ENCODE measurements around the gene ITGB4.

Gene ITGB4

DNA sequence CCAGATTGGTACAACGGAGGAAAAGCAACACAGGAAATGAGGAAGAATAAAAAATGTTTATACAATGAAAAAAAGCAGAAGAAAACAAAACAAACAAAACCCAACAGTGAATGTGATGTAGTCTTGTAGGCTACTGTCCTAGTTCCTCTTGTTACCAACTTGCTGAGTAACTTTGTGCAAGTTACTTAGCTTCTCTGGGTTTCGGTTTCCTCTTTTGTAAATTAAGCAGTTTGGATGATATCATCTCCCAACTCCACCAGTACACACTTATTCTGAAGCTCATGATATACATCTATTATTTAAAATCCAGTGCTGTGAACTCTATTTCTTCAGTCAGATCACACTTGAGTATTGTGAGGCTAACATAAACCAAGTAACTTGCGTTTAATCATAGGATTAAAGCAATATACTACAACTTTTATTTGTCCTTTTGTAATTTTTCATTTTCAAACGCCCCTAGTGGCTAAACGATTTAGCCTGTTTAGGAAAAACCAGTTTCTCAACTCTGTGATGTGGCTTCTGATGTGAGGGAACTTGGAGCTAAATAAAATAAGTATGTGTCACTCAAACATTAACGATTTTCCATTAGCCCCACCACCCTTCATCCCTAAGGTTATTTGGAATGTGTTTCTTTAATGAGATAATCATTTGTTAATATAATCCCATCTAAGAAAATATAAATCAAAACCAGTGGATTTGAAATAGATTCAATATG, 62.0 kb downstream of the ITGB4 start:
- H3K4me3 ChIP-seq (ENCODE audit: low read depth, low read length): no peak overlapping the region
- TF ChIP-seq, protein P1, sequence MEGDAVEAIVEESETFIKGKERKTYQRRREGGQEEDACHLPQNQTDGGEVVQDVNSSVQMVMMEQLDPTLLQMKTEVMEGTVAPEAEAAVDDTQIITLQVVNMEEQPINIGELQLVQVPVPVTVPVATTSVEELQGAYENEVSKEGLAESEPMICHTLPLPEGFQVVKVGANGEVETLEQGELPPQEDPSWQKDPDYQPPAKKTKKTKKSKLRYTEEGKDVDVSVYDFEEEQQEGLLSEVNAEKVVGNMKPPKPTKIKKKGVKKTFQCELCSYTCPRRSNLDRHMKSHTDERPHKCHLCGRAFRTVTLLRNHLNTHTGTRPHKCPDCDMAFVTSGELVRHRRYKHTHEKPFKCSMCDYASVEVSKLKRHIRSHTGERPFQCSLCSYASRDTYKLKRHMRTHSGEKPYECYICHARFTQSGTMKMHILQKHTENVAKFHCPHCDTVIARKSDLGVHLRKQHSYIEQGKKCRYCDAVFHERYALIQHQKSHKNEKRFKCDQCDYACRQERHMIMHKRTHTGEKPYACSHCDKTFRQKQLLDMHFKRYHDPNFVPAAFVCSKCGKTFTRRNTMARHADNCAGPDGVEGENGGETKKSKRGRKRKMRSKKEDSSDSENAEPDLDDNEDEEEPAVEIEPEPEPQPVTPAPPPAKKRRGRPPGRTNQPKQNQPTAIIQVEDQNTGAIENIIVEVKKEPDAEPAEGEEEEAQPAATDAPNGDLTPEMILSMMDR (IDR thresholded peaks at IDR 0.05; ENCODE audit: borderline replicate concordance, insufficient read depth, low read depth, low read length): peak; percentile 49; the same call in 1 of the 2 replicates

DNA sequence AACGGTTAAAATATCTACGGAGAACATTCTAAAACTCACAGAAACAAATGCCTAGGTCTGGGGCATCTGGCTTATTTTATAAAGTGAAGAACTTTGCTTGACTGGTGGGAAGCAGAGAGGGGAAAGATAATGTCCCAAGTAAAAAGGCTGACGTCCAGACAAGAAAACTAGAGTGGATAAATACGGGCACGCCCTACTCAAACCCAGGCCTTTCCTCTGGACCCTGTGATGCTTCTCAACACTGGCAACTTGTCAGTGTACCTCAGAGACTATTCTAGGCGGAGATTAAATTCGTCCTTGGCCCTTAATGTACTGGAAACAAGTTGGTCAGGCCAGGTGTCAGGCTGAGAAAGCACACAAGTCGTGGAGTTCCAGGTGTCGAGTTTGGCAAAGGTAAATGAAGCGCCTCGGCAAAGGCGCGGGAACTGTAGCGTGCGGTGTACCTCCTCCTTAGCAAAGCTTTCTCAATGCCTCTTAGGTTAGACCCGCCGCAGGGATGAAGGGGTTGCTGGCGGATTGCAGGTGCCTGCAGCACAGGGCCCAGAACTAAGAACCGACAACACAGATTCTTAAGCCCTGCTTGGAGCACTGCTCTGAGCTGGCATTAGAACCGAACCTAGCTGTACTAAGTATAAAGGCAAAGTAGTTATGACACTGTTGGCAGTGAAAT, 62.7 kb downstream of the ITGB4 start:
- peak overlapping the region; percentile 49 for H3K4me3 ChIP-seq (ENCODE audit: low read depth, low read length)
- TF ChIP-seq, protein P1 (IDR thresholded peaks at IDR 0.05; ENCODE audit: borderline replicate concordance, insufficient read depth, low read depth, low read length): no peak

DNA sequence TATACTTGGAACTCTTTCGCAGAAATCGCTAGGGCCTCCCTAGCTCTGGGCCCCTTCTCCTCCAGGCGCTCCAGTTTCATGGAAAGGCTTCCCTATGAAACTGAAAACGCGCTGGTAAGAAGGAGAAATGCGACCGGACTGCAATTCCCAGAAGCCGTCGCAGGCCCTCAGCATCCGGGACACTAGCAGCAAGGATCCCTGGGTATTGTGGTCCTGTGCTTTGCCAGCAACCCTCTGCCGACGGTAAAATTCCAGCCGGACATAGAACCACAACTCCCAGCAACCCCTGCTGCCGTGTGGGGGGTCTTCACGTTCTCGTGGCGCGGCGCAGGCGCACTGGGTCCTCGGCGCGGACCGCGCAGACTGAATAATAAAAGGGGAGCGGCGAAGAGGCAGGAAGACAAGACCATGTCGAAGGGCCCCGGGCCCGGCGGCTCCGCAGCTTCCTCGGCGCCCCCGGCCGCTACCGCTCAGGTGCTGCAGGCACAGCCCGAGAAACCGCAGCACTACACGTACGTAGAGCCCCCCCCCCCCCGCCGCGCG, 63.3 kb downstream of the ITGB4 start, which contains the start of gene UNK:
UNK (plus strand) TSS at position 334 of the 543 bp plus-strand sequence; CDS start at position 409, 75 bp downstream.
- peak within 1 kb of the TSS; percentile 78 for H3K4me3 ChIP-seq (ENCODE audit: low read depth, low read length)

DNA sequence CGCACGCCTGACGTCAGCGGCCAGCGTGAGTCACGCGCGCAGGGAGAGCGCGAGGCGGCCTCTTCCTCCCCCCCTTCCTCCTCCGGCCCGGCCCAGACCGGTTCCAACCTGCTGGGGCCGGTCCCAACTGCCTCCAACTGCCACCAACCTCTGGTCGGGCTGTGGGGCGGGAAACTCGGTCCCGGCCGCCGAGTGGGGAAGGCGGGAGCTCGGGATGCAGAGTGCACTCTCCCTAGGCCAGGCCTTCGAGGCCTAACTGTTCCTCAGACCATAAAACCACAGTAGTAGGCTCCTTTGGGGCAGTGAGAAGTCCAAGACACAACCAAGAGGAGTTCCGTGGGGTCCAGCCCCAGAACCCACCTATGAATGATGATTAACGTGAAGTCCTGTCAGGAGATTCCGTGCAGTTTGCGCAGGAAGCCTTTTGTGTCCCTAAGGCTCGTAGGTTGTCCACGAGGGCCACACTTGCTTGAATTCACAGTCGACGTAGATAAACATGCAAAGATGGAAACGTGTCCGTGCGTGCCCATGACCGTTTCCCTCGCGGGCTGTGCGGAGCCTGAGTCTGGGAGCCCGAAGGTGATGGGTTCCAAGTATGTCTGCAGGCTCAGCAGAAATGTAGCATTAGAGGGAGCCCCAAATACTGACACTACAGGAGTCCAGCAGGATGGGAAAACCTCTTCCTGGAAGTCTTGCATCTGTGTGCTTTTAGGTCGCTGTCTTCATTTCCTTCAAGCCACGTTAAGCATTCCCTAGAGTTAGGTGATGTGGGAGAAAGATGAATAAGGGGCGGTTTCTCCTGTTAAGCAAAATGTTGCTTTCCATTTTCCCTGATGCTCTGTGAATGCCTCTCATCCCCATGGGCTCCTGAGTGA, 64.0 kb downstream of the ITGB4 start:
- TF ChIP-seq, protein P1 (IDR thresholded peaks at IDR 0.05; ENCODE audit: borderline replicate concordance, insufficient read depth, low read depth, low read length): no peak
- peak overlapping the region; percentile 78 for H3K4me3 ChIP-seq (ENCODE audit: low read depth, low read length)

More for the DNA sequence above, 63.3 kb downstream of the ITGB4 start, which contains the start of gene UNK:
- TF ChIP-seq, protein P1 (IDR thresholded peaks at IDR 0.05; ENCODE audit: borderline replicate concordance, insufficient read depth, low read depth, low read length): no peak

DNA sequence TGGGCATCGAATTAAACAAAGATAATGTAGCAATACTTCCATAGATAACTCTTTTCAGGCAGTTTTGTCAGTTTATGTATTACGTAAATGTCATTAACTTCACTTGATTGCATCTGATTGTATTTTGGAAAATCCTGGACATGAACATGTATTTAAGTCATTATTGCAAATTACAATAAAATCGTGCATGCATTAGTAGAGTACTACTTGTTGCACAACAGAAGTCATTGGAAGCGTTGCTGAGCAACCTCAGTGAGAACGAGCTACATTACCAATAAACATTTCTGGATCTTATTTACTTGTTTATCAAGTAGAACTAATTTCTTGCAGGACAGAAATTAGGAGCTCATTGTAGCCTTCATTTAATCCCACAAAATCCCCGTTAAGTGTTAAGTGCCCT, 70.0 kb downstream of the ITGB4 start:
- H3K4me3 ChIP-seq (ENCODE audit: low read depth, low read length): no peak overlapping the region
- TF ChIP-seq, protein P1 (IDR thresholded peaks at IDR 0.05; ENCODE audit: borderline replicate concordance, insufficient read depth, low read depth, low read length): no peak

DNA sequence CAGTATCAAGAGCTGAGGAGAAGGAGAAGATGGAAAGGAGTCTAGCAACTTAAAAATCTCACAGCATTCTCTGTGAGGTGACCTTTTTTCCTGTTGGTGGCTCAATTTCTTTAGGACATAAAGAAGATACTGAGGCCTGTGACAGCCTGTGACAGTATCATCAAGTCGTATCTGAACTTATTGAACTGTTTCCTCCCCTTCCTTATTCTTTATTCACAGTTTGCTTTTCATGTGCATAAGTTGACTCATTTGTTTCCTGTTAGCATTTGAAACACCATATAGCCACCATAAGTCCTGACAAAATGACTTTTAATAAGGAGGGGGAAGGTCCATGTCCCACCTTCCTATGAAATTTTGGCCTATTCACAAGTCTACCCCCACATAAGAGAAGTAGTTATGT, 72.2 kb downstream of the ITGB4 start:
- H3K4me3 ChIP-seq (ENCODE audit: low read depth, low read length): no peak overlapping the region
- TF ChIP-seq, protein P1 (IDR thresholded peaks at IDR 0.05; ENCODE audit: borderline replicate concordance, insufficient read depth, low read depth, low read length): no peak
